Activated effector memory CD4-positive, alpha-beta T cell treated with Interleukin-2 at 50 U/mL for 16 hours (primary cell): ENCODE results near the gene DDX20.
"Not testable (repeated sequence)": the region's sequence is repeated elsewhere in the genome, so short reads cannot be mapped to it uniquely, and the experiment has no call there.

Experiments used
- DNase-seq: peaks from one replicate; pipeline ENCODE4 v3.0.0-alpha.2; 2020

DDX20 gene

GRCh38 chr1:111793923-111794322 is 38.2 kb downstream of the DDX20 start:
- no peak for DNase-seq

GRCh38 chr1:111795401-111795800 is 39.7 kb downstream of the DDX20 start:
- DNase-seq: no peak

- DNase-seq: no peak
Observed at GRCh38 chr1:111798580-111798979, 42.9 kb downstream of the DDX20 start.

GRCh38 chr1:111799722-111800121 is 44.0 kb downstream of the DDX20 start:
- DNase-seq: not testable (repeated sequence)

GRCh38 chr1:111801071-111801850 is 45.6 kb downstream of the DDX20 start:
- DNase-seq: no peak

GRCh38 chr1:111802110-111802509 is 46.4 kb downstream of the DDX20 start:
- no peak for DNase-seq

GRCh38 chr1:111802984-111803383 is 47.3 kb downstream of the DDX20 start:
- no peak for DNase-seq

GRCh38 chr1:111803951-111804350 is 48.2 kb downstream of the DDX20 start:
- no peak for DNase-seq

GRCh38 chr1:111804776-111805175 is 49.1 kb downstream of the DDX20 start:
- no peak for DNase-seq

- DNase-seq: no peak
Observed at GRCh38 chr1:111805251-111805650, 49.5 kb downstream of the DDX20 start.

GRCh38 chr1:111811891-111812290 is 56.2 kb downstream of the DDX20 start:
- DNase-seq: no peak

- no peak for DNase-seq
Observed at GRCh38 chr1:111812306-111812705, 56.6 kb downstream of the DDX20 start.

GRCh38 chr1:111813440-111814304 is 58.0 kb downstream of the DDX20 start:
- no peak for DNase-seq

GRCh38 chr1:111814305-111814628 is 58.6 kb downstream of the DDX20 start:
- DNase-seq: no peak

- no peak for DNase-seq
Observed at GRCh38 chr1:111814642-111815041, 58.9 kb downstream of the DDX20 start.
